Retinal pigment epithelial cell (primary cell): ENCODE data around the gene RCC2.
"Not testable (repeated sequence)": the region's sequence is repeated elsewhere in the genome, so short reads cannot be mapped to it uniquely, and the experiment has no call there.

Source experiments
- DNase-seq: peaks from one replicate; pipeline ENCODE4 v3.0.0-alpha.2; 2010; ENCODE audit warnings: low read depth
- H3K4me3 ChIP-seq: 2 replicates; pipeline ENCODE4 v1.5.1; 2011; ENCODE audit warnings: mild to moderate bottlenecking, low read length, control low read depth, moderate library complexity
- CTCF ChIP-seq: conservative IDR thresholded peaks from 2 replicates; pipeline ENCODE4 v1.5.1; 2011; ENCODE audit warnings: low read depth, low read length, control low read depth, inconsistent platforms

RCC2 gene

GRCh38 chr1:17471393-17471792 is 31.9 kb upstream of the RCC2 start:
- no peak for TF ChIP-seq CTCF
- DNase-seq, result no peak
- H3K4me3 ChIP-seq, result no peak overlapping the region

- TF ChIP-seq CTCF, result no peak
- no peak overlapping the region for H3K4me3 ChIP-seq
- no peak for DNase-seq
Observed at GRCh38 chr1:17470021-17470799, 30.7 kb upstream of the RCC2 start.

GRCh38 chr1:17468357-17469265 is 29.1 kb upstream of the RCC2 start:
- not testable (repeated sequence) for DNase-seq, H3K4me3 ChIP-seq

- DNase-seq, result no peak
- H3K4me3 ChIP-seq, result no peak overlapping the region
- no peak for TF ChIP-seq CTCF
Observed at GRCh38 chr1:17466359-17466758, 26.9 kb upstream of the RCC2 start.

- H3K4me3 ChIP-seq, result no peak overlapping the region
- no peak for DNase-seq
- TF ChIP-seq CTCF, result no peak
Observed at GRCh38 chr1:17465228-17465627, 25.8 kb upstream of the RCC2 start.

- no peak overlapping the region for H3K4me3 ChIP-seq
- DNase-seq, result no peak
- no peak for TF ChIP-seq CTCF
Observed at GRCh38 chr1:17463991-17464390, 24.5 kb upstream of the RCC2 start.

GRCh38 chr1:17462669-17463068 is 23.2 kb upstream of the RCC2 start:
- H3K4me3 ChIP-seq, result no peak overlapping the region
- DNase-seq, result no peak
- no peak for TF ChIP-seq CTCF
